OCI-LY1 (cell line): ENCODE results near the gene ETV3.

Experiments used
- CTCF ChIP-seq: fragments of 200-600 bp; sonication (generic), shearing (Covaris generic); IDR thresholded peaks from 2 replicates; pipeline ENCODE4 v1.5.1; 2017; ENCODE audit warnings: mild to moderate bottlenecking, antibody characterized with exemption, low read length, moderate library complexity, mixed read lengths
- EZH2 ChIP-seq: fragments of 200-600 bp; sonication (generic), shearing (Covaris generic); IDR thresholded peaks from 2 replicates; pipeline ENCODE4 v1.8.0; 2017; ENCODE audit warnings: borderline replicate concordance, mixed run types, mild to moderate bottlenecking, antibody characterized with exemption, low read length, moderate library complexity, mixed read lengths

GRCh38 chr1:157092831-157093230, 45.4 kb downstream of the ETV3 start:
- TF ChIP-seq CTCF (no peak), EZH2 (no peak)
